Activated CD8-positive, alpha-beta memory T cell treated with anti-CD3 and anti-CD28 coated beads for 1 hour (primary cell): ENCODE measurements around the gene DLX5.

Experiments
- DNase-seq, 2 donors: peaks; one replicate each; pipeline ENCODE4 v3.0.0-alpha.2; 2020; ENCODE audit warnings: low read depth in 1 of 2; ENCODE audit errors: extremely low read depth in 1 of 2

Gene DLX5

GRCh38 chr7:96992192-96993005 is 32.2 kb downstream of the DLX5 start:
- no peak for DNase-seq

- DNase-seq, result no peak
These were observed 33.0 kb downstream of the DLX5 start for GRCh38 chr7:96991546-96992191.

- DNase-seq, result no peak
These were observed 34.7 kb downstream of the DLX5 start for GRCh38 chr7:96989859-96990317.

- no peak for DNase-seq
These were observed 35.3 kb downstream of the DLX5 start for GRCh38 chr7:96989241-96989858.

GRCh38 chr7:96987719-96988118 is 36.9 kb downstream of the DLX5 start:
- no peak for DNase-seq

- no peak for DNase-seq
These were observed 37.7 kb downstream of the DLX5 start for GRCh38 chr7:96986901-96987300.

- no peak for DNase-seq
These were observed 38.6 kb downstream of the DLX5 start for GRCh38 chr7:96985992-96986391.

- no peak for DNase-seq
These were observed 42.0 kb downstream of the DLX5 start for GRCh38 chr7:96982586-96982985.

GRCh38 chr7:96979551-96980276 is 44.9 kb downstream of the DLX5 start:
- DNase-seq, result no peak

GRCh38 chr7:96977445-96977844 is 47.2 kb downstream of the DLX5 start:
- DNase-seq, result no peak

GRCh38 chr7:96976106-96976505 is 48.5 kb downstream of the DLX5 start:
- DNase-seq, result no peak

GRCh38 chr7:96973986-96974385 is 50.6 kb downstream of the DLX5 start:
- DNase-seq, result no peak

- DNase-seq, result no peak
These were observed 53.9 kb downstream of the DLX5 start for GRCh38 chr7:96970739-96971138.
